T-helper 17 cell (primary cell): Measurements from ENCODE around the gene DCBLD1. TPM values are rescaled to one million over a fixed set of nuclear protein-coding genes. Genes with fewer than 3 reads are reported as not detected.

Experiments used
- ATAC-seq: fragments of 150-1000 bp; cut with Tn5 transposase; 2 replicates; pipeline ENCODE4 v1.10.0; 2021; ENCODE audit warnings: mild to moderate bottlenecking, moderate library complexity
- DNase-seq, 3 donors: peaks; one replicate each; pipeline versions ENCODE4 v3.0.0 to v3.0.0-alpha.2; 2020 to 2021
- H3K9me3 ChIP-seq: one replicate; pipeline ENCODE4 v1.7.0; 2013; ENCODE audit warnings: low read length, mild to moderate bottlenecking; ENCODE audit not compliant: control insufficient read depth, poor library complexity, severe bottlenecking
- H3K27ac Mint-ChIP-seq: one replicate; pipeline ENCODE4 v1.8.0; 2022; ENCODE audit warnings: mild to moderate bottlenecking, moderate library complexity, mixed read lengths
- H3K27me3 Mint-ChIP-seq: one replicate; pipeline ENCODE4 v1.8.0; 2022; ENCODE audit warnings: mixed read lengths
- H3K36me3 Mint-ChIP-seq: one replicate; pipeline ENCODE4 v1.8.0; 2022; ENCODE audit warnings: low read depth, mixed read lengths
- H3K4me1 Mint-ChIP-seq: one replicate; pipeline ENCODE4 v1.8.0; 2022; ENCODE audit warnings: mild to moderate bottlenecking, mixed read lengths
- H3K4me3 Mint-ChIP-seq: one replicate; pipeline ENCODE4 v1.8.0; 2022; ENCODE audit warnings: mild to moderate bottlenecking, moderate library complexity, mixed read lengths
- total RNA-seq, 4 donors: library from RNA in 2 of 4; stranded (reverse) in 2 of 4; gene quantifications; one replicate each; pipeline ENCODE4 v1.2.3 and lab custom pipeline; 2022 to 2026

DCBLD1 gene
- total RNA-seq, 2 donors from 2014 or later = 1.4 to 1.8 TPM

GRCh38 chr6:117573006-117573680 is 90.7 kb downstream of the DCBLD1 start:
- peaks cover 15% of the 10 kb centered on the region for H3K36me3 Mint-ChIP-seq
- peak overlapping the region; percentile 89 for H3K27ac Mint-ChIP-seq

DNA sequence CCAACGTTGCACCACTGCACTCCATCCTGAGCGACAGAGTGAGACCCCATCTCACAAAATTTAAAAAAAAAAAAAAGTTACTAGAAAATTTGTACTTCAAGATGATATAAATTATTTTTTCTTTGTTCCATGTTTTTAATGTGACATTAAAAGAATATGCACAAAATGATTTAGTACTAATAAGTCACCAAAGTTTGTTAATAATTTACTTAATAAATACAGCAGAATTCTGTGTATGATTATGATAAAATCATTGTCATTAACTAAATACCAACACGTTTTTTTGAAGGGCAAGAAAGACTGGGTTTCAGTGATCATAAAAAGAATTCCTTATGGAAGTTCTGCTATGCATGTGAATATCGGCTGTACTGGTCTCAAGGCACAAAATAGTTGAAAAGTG is 91.7 kb downstream of the DCBLD1 start:
- Mint-ChIP-seq H3K27ac (no peak overlapping the region), H3K4me3 (no peak overlapping the region), H3K36me3 (peaks cover 13% of the 10 kb centered on the region), H3K4me1 (peaks cover 14% of the 10 kb centered on the region), H3K27me3 (no peaks in the 10 kb centered on the region)
- H3K9me3 ChIP-seq = no peaks in the 10 kb centered on the region
- DNase-seq (no peak), ATAC-seq (no peak)

More at GRCh38 chr6:117573006-117573680, 90.7 kb downstream of the DCBLD1 start:
- ATAC-seq = no peak
- DNase-seq = no peak
- Mint-ChIP-seq H3K27me3 (no peaks in the 10 kb centered on the region), H3K4me3 (no peak overlapping the region), H3K4me1 (peaks cover 14% of the 10 kb centered on the region)
- H3K9me3 ChIP-seq = no peaks in the 10 kb centered on the region

- peaks cover 4% of the 10 kb centered on the region for H3K36me3 Mint-ChIP-seq
- H3K9me3 ChIP-seq = no peaks in the 10 kb centered on the region
- DNase-seq = no peak
- H3K4me3 Mint-ChIP-seq = no peak overlapping the region
- no peak for ATAC-seq
- no peaks in the 10 kb centered on the region for H3K27me3 Mint-ChIP-seq
- H3K27ac Mint-ChIP-seq = peak overlapping the region; percentile 19
- peaks cover 36% of the 10 kb centered on the region for H3K4me1 Mint-ChIP-seq
Observed at GRCh38 chr6:117585647-117586046, 103.2 kb downstream of the DCBLD1 start.

DNA sequence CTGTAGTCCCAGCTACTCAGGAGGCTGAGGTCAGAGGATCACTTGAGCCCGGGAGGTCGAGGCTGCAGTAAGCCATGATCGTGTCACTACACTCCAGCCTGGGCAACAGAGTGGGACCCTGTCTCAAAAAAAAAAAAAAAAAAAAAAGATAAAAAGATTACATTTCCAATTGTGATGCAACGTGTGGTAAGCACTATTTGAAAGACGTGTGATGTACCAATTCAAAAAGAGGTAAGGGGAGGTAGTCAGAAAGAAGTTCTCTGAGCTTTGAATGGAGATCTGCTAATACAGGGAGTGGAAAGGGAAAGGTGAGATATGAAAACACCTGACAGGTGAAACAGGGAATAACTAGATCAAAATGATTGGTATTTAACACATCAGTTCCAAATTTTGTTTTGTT is 108.0 kb downstream of the DCBLD1 start:
- H3K27ac Mint-ChIP-seq = no peak overlapping the region
- DNase-seq (no peak), ATAC-seq (no peak)
- no peaks in the 10 kb centered on the region for H3K27me3 Mint-ChIP-seq
- no peaks in the 10 kb centered on the region for H3K36me3 Mint-ChIP-seq
- peaks cover 20% of the 10 kb centered on the region for H3K4me1 Mint-ChIP-seq
- H3K9me3 ChIP-seq = no peaks in the 10 kb centered on the region
- H3K4me3 Mint-ChIP-seq = no peak overlapping the region

GRCh38 chr6:117591405-117591804 is 108.9 kb downstream of the DCBLD1 start:
- H3K27ac Mint-ChIP-seq = peak overlapping the region; percentile 59
- ATAC-seq = no peak
- H3K36me3 Mint-ChIP-seq = no peaks in the 10 kb centered on the region
- no peaks in the 10 kb centered on the region for H3K27me3 Mint-ChIP-seq
- H3K4me1 Mint-ChIP-seq = peaks cover 18% of the 10 kb centered on the region
- H3K4me3 Mint-ChIP-seq = no peak overlapping the region
- no peak for DNase-seq
- H3K9me3 ChIP-seq = no peaks in the 10 kb centered on the region

DNA sequence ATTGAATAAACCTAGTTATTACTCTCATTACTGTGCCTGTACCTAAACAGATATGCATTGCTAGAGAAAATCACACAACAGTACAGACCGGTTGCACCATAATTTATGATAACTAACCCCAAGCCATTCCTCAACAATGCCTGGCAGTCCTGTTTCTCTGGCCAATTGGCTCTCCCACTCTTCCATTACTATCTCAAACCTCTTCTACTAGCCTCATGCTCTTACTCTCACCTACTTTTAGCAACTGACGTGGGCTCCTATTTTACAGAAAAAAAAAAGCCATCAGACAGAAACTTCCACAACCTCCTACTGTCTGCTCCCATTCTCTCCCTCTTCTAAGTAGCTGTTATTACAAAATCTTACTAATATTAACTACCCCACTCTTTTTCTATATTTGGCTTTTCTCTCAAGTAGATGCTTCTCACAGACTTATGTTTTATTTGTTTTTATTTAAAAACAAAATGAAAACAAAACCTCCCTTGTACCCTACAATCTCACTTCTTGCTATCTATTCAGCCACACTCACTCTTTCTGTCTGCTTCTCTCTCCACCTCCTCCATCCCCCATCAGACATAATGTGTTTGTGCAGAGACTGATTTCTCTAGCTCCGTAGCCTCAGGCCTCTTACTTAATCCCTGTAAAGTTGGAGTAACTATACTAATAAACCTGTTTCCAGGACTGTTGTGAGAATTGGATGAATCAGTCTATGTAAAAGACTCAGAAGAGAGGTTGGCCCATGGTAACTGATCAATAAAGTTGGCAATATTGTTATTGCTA is 110.7 kb downstream of the DCBLD1 start:
- Mint-ChIP-seq H3K27me3 (no peaks in the 10 kb centered on the region), H3K36me3 (no peaks in the 10 kb centered on the region), H3K27ac (no peak overlapping the region), H3K4me3 (no peak overlapping the region), H3K4me1 (peaks cover 13% of the 10 kb centered on the region)
- H3K9me3 ChIP-seq = no peaks in the 10 kb centered on the region
- ATAC-seq (no peak), DNase-seq (no peak)

- H3K27ac Mint-ChIP-seq = no peak overlapping the region
- H3K27me3 Mint-ChIP-seq = no peaks in the 10 kb centered on the region
- H3K4me1 Mint-ChIP-seq = peaks cover 18% of the 10 kb centered on the region
- no peak for ATAC-seq
- H3K9me3 ChIP-seq = no peaks in the 10 kb centered on the region
- H3K4me3 Mint-ChIP-seq = no peak overlapping the region
- no peaks in the 10 kb centered on the region for H3K36me3 Mint-ChIP-seq
- DNase-seq = no peak
Observed at GRCh38 chr6:117595099-117595923, 112.8 kb downstream of the DCBLD1 start.

- H3K36me3 Mint-ChIP-seq = no peaks in the 10 kb centered on the region
- peaks cover 25% of the 10 kb centered on the region for H3K4me1 Mint-ChIP-seq
- no peaks in the 10 kb centered on the region for H3K27me3 Mint-ChIP-seq
- no peak overlapping the region for H3K27ac Mint-ChIP-seq
- DNase-seq = no peak
- no peak for ATAC-seq
- no peaks in the 10 kb centered on the region for H3K9me3 ChIP-seq
- H3K4me3 Mint-ChIP-seq = no peak overlapping the region
Observed at GRCh38 chr6:117597755-117598154, 115.3 kb downstream of the DCBLD1 start.

Other genes with a start within 250 kb of the DCBLD1 start
- gene VGLL2, start 217.1 kb upstream of the DCBLD1 start, total RNA-seq = not detected
- not detected for gene ROS1, start 56.7 kb upstream of the DCBLD1 start, total RNA-seq
- gene GOPC, start 119.8 kb downstream of the DCBLD1 start, total RNA-seq = 10 to 100 TPM; 16.8 to 17.4 TPM
- gene NUS1, start 192.8 kb downstream of the DCBLD1 start, total RNA-seq = 10 to 100 TPM; 21.9 to 26.0 TPM